Calu3 (cell line): ENCODE data around the gene RBBP5. TPM values are rescaled to one million over a fixed set of nuclear protein-coding genes. Genes with fewer than 3 reads are reported as not detected.

Source experiments
- BruUV-seq: library from RNA; stranded (reverse); fragments of 400-500 nt; replicated peaks from 2 replicates; lab custom pipeline; 2021; lab: Mats Ljungman, UMichigan
- CTCF ChIA-PET: fragments of 300-600 bp; sonication (Branson Sonifier 250); formaldehyde crosslinking; loops from one replicate; lab custom pipeline; 2022; ENCODE audit warnings: antibody characterized with exemption; lab: Charles Lee
- DNase-seq: peaks from one replicate; pipeline ENCODE4 v3.0.0; 2022
- H3K27ac Mint-ChIP-seq: one replicate; pipeline ENCODE4 v1.8.0; 2022; ENCODE audit warnings: mixed read lengths; ENCODE audit not compliant: unreplicated experiment
- H3K27me3 Mint-ChIP-seq: one replicate; pipeline ENCODE4 v1.8.0; 2022; ENCODE audit warnings: mixed read lengths; ENCODE audit not compliant: unreplicated experiment
- H3K36me3 Mint-ChIP-seq: one replicate; pipeline ENCODE4 v1.8.0; 2022; ENCODE audit warnings: mild to moderate bottlenecking, moderate library complexity, mixed read lengths; ENCODE audit not compliant: insufficient read depth, unreplicated experiment
- H3K4me1 Mint-ChIP-seq: one replicate; pipeline ENCODE4 v1.8.0; 2022; ENCODE audit warnings: mild to moderate bottlenecking, low read depth, mixed read lengths; ENCODE audit not compliant: unreplicated experiment
- H3K4me3 Mint-ChIP-seq: one replicate; pipeline ENCODE4 v1.8.0; 2022; ENCODE audit warnings: mild to moderate bottlenecking, low read depth, moderate library complexity, mixed read lengths; ENCODE audit not compliant: unreplicated experiment
- H3K9me3 Mint-ChIP-seq: one replicate; pipeline ENCODE4 v1.8.0; 2022; ENCODE audit warnings: low read depth, mixed read lengths; ENCODE audit not compliant: unreplicated experiment
- intact Hi-C: fragments of 100-400 bp; cut with micrococcal nuclease; formaldehyde crosslinking; loops from one replicate; pipeline ENCODE4 v1.10.0; 2022; ENCODE audit not compliant: unreplicated experiment
- total RNA-seq: library from RNA; stranded (reverse); gene quantifications from 2 replicates; pipeline ENCODE4 v1.2.3, GENCODE V29; 2022
- TF ChIP-seq, protein P1 (sequence below): fragments of 200-600 bp; IDR thresholded peaks from one replicate; pipeline ENCODE4 v1.8.0; 2022; ENCODE audit warnings: antibody characterized with exemption; ENCODE audit not compliant: unreplicated experiment

Gene RBBP5
- total RNA-seq, 1 experiment from 2014 or later: 22.0 TPM

DNA sequence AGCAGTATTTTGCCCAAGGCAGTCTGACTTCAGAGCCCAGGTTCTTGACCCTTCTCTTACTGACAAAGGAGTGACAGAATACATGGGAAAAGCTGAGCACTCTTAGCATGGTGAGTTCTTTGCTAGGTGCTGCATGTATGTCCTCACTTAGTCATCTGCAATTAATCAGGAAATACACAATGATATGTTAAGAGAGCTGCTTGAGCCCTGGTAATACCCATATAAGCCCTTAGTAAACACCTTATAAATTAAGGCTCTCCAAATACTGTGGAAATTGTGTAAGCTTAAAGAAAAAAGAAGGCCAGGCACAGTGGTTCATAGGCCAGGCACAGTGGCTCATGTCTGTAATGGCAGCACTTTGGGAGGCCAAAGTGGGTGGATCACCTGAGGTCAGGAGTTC, 23.5 kb downstream of the RBBP5 start:
- intact Hi-C loops: no loop called here
- no peak for DNase-seq
- CTCF ChIA-PET: interaction anchor here (1.1 kb wide), 1 partner anchor 11 kb away, joined by 3 read pairs; no protein-coding TSS in a partner anchor
- TF ChIP-seq, protein P1, sequence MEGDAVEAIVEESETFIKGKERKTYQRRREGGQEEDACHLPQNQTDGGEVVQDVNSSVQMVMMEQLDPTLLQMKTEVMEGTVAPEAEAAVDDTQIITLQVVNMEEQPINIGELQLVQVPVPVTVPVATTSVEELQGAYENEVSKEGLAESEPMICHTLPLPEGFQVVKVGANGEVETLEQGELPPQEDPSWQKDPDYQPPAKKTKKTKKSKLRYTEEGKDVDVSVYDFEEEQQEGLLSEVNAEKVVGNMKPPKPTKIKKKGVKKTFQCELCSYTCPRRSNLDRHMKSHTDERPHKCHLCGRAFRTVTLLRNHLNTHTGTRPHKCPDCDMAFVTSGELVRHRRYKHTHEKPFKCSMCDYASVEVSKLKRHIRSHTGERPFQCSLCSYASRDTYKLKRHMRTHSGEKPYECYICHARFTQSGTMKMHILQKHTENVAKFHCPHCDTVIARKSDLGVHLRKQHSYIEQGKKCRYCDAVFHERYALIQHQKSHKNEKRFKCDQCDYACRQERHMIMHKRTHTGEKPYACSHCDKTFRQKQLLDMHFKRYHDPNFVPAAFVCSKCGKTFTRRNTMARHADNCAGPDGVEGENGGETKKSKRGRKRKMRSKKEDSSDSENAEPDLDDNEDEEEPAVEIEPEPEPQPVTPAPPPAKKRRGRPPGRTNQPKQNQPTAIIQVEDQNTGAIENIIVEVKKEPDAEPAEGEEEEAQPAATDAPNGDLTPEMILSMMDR: no peak
- BruUV-seq: no TSS peak
- no peak overlapping the region for H3K4me3 Mint-ChIP-seq
- no peak overlapping the region for H3K27ac Mint-ChIP-seq
- no peaks in the 10 kb centered on the region for H3K9me3 Mint-ChIP-seq
- no peaks in the 10 kb centered on the region for H3K27me3 Mint-ChIP-seq
- H3K4me1 Mint-ChIP-seq: no peaks in the 10 kb centered on the region
- H3K36me3 Mint-ChIP-seq: peaks cover 47% of the 10 kb centered on the region

DNA sequence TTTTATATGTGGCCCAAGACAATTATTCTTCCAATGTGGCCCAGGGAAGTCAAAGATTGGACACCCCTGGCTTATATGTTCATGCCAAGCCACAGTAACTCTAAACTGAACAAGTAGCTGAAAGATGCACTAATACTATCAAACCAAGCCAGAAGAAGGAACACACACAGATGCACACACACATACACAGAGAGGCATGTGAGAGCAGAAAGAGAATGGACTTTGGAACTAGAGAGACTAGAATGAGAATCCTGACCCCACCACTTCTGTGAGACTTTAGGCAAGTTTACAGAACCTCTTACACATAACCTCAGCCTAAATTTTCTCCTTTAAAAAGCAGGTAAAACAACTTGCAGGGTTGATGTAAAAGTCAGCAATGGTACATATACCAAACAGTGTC, 26.4 kb downstream of the RBBP5 start:
- intact Hi-C loops: no loop called here

DNA sequence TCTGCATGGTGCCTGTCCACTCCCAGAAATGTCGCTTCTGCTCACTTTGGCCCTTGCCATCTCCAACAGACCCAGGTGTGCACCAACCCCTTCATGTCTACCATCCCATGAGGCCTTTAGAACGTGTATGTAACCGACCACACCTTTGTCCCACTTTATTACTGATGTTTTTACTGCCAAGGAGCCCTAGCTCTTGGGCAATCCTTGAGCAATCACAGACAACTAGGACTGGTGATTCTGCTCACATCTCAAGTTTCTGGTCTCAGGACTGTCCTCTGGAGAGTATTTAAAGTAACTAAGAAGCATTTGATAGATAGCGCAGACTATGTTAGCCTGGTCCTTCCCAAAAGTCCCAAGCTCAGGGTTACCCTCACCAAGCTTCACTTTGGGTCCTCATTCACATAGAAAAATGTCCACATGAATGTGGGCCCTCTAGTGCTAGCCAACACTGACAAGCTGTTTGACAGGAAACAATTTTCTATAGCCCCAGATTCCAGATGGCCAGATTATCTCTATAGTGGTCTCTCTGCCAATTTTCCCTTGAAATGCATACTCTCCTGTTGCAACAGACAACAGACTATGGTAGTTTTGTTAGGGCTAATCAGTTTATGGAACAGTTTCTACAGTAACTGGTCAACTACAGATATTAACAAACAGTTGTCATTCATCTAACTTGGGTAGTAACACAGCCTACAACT, 30.6 kb downstream of the RBBP5 start:
- BruUV-seq: no TSS peak
- TF ChIP-seq, protein P1: no peak
- intact Hi-C loops: no loop called here
- Mint-ChIP-seq H3K4me1 (no peaks in the 10 kb centered on the region), H3K9me3 (no peaks in the 10 kb centered on the region), H3K27me3 (no peaks in the 10 kb centered on the region), H3K27ac (no peak overlapping the region), H3K36me3 (peaks cover 24% of the 10 kb centered on the region), H3K4me3 (no peak overlapping the region)
- DNase-seq: no peak
- CTCF ChIA-PET: no interaction called here

More for the DNA sequence above, 26.4 kb downstream of the RBBP5 start:
- TF ChIP-seq, protein P1: no peak
- DNase-seq: no peak
- Mint-ChIP-seq H3K27ac (no peak overlapping the region), H3K4me3 (no peak overlapping the region), H3K9me3 (no peaks in the 10 kb centered on the region), H3K4me1 (no peaks in the 10 kb centered on the region), H3K36me3 (peaks cover 22% of the 10 kb centered on the region), H3K27me3 (no peaks in the 10 kb centered on the region)
- no TSS peak for BruUV-seq
- CTCF ChIA-PET: interaction anchor here (0.5 kb wide), 1 partner anchor 111 kb away, joined by 3 read pairs; no protein-coding TSS in a partner anchor

DNA sequence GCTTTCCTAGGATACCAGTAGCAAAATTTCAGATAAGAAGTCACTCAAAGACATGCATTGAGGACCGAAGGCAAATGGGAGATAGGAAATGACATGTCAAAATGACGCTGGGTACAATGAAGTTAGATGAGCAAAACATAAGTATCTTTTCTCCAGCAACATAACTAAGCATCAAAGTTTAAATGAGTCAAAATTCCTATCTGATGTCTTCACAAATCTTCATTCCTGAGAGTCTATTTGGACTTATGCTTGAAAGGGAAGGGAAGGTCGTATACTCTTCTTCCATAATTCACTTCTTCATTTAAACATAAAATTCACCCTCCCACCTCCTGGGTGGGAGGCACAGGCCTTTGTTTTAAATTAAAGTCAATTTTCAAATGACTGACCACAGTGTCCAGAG, 33.4 kb downstream of the RBBP5 start:
- CTCF ChIA-PET: no interaction called here
- TF ChIP-seq, protein P1: no peak
- no peak overlapping the region for H3K27ac Mint-ChIP-seq
- no peaks in the 10 kb centered on the region for H3K4me1 Mint-ChIP-seq
- no peaks in the 10 kb centered on the region for H3K9me3 Mint-ChIP-seq
- H3K4me3 Mint-ChIP-seq: no peak overlapping the region
- DNase-seq: no peak
- no TSS peak for BruUV-seq
- no peaks in the 10 kb centered on the region for H3K27me3 Mint-ChIP-seq
- intact Hi-C loops: no loop called here
- peaks cover 28% of the 10 kb centered on the region for H3K36me3 Mint-ChIP-seq
